A673 (cell line): ENCODE results near the gene WASF2. TPM values are rescaled to one million over a fixed set of nuclear protein-coding genes. Genes with fewer than 3 reads are reported as not detected.

Experiments
- BruUV-seq: library from RNA; stranded (reverse); fragments of 400-500 nt; replicated peaks from 2 replicates; lab custom pipeline; 2021; lab: Mats Ljungman, UMichigan
- CTCF ChIA-PET: fragments of 300-600 bp; sonication (Branson Sonifier 250); formaldehyde crosslinking; loops from one replicate; lab custom pipeline; 2022; ENCODE audit warnings: antibody characterized with exemption; lab: Charles Lee
- POLR2A ChIA-PET: fragments of 300-600 bp; sonication (Branson Sonifier 250); formaldehyde crosslinking; loops from one replicate; lab custom pipeline; 2022; ENCODE audit warnings: antibody characterized with exemption; ENCODE audit not compliant: low non-redundant PET; lab: Charles Lee
- DNase-seq: peaks from one replicate; pipeline ENCODE4 v3.0.0-alpha.2; 2015; ENCODE audit warnings: low spot score
- H3K27ac ChIP-seq: fragments of 200-600 bp; sonication (generic); 2 replicates; pipeline ENCODE4 v1.5.1; 2016; ENCODE audit warnings: mixed run types, low read depth, mild to moderate bottlenecking, mixed read lengths, antibody characterized with exemption, low read length; ENCODE audit not compliant: poor library complexity, severe bottlenecking
- H3K27me3 ChIP-seq: fragments of 200-600 bp; sonication (generic); replicated peaks from 2 replicates; pipeline ENCODE4 v1.6.1; 2017; ENCODE audit warnings: mixed run types, low read depth, mild to moderate bottlenecking, mixed read lengths, antibody characterized with exemption, low read length; ENCODE audit not compliant: insufficient read depth, poor library complexity
- H3K36me3 ChIP-seq: fragments of 200-600 bp; sonication (generic); 2 replicates; pipeline ENCODE4 v1.6.1; 2016; ENCODE audit warnings: mixed run types, mild to moderate bottlenecking, mixed read lengths, antibody characterized with exemption, low read length; ENCODE audit not compliant: insufficient read depth, poor library complexity, severe bottlenecking
- H3K4me1 ChIP-seq: fragments of 200-600 bp; sonication (generic); 2 replicates; pipeline ENCODE4 v1.6.1; 2017; ENCODE audit warnings: mixed run types, mild to moderate bottlenecking, mixed read lengths, antibody characterized with exemption, low read length; ENCODE audit not compliant: insufficient read depth, poor library complexity, severe bottlenecking
- H3K4me3 ChIP-seq: fragments of 200-600 bp; sonication (generic); 2 replicates; pipeline ENCODE4 v1.5.1; 2016; ENCODE audit warnings: low read depth, mixed run types, mild to moderate bottlenecking, mixed read lengths, low read length; ENCODE audit not compliant: poor library complexity, severe bottlenecking
- H3K9me3 ChIP-seq: fragments of 200-600 bp; sonication (generic); 2 replicates; pipeline ENCODE4 v1.6.1; 2016; ENCODE audit warnings: mixed run types, low read depth, mild to moderate bottlenecking, mixed read lengths, antibody characterized with exemption, low read length; ENCODE audit not compliant: poor library complexity, severe bottlenecking
- EZH2 ChIP-seq: fragments of 200-600 bp; sonication (generic); IDR thresholded peaks from 2 replicates; pipeline ENCODE4 v1.6.1; 2017; ENCODE audit warnings: borderline replicate concordance, low read depth, mild to moderate bottlenecking, mixed read lengths, antibody characterized with exemption, low read length; ENCODE audit not compliant: poor library complexity, severe bottlenecking
- intact Hi-C: fragments of 100-400 bp; cut with micrococcal nuclease; formaldehyde crosslinking; loops from one replicate; pipeline ENCODE4 v1.10.0; 2022; ENCODE audit not compliant: unreplicated experiment
- total RNA-seq: library from RNA; stranded (reverse); gene quantifications from 2 replicates; pipeline ENCODE4 v1.2.3, GENCODE V29; 2021
- TF ChIP-seq, protein P1 (sequence below): fragments of 300-800, 200-600 bp; sonication (generic); conservative IDR thresholded peaks from 2 replicates; pipeline ENCODE4 v1.5.1; 2017; ENCODE audit warnings: low read depth, mild to moderate bottlenecking, antibody characterized with exemption, low read length, moderate library complexity, mixed read lengths

The WASF2 gene
- total RNA-seq, 1 experiment from 2014 or later = 133 TPM

GRCh38 chr1:27383661-27384060 lies 106.3 kb downstream of the WASF2 start:
- TF ChIP-seq, protein P1, sequence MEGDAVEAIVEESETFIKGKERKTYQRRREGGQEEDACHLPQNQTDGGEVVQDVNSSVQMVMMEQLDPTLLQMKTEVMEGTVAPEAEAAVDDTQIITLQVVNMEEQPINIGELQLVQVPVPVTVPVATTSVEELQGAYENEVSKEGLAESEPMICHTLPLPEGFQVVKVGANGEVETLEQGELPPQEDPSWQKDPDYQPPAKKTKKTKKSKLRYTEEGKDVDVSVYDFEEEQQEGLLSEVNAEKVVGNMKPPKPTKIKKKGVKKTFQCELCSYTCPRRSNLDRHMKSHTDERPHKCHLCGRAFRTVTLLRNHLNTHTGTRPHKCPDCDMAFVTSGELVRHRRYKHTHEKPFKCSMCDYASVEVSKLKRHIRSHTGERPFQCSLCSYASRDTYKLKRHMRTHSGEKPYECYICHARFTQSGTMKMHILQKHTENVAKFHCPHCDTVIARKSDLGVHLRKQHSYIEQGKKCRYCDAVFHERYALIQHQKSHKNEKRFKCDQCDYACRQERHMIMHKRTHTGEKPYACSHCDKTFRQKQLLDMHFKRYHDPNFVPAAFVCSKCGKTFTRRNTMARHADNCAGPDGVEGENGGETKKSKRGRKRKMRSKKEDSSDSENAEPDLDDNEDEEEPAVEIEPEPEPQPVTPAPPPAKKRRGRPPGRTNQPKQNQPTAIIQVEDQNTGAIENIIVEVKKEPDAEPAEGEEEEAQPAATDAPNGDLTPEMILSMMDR = no peak
- TF ChIP-seq EZH2 = no peak
- Histone ChIP-seq H3K4me3 (no peak overlapping the region), H3K36me3 (no peaks in the 10 kb centered on the region), H3K9me3 (no peaks in the 10 kb centered on the region), H3K27ac (no peak overlapping the region), H3K4me1 (no peaks in the 10 kb centered on the region), H3K27me3 (no peaks in the 10 kb centered on the region)
- ChIA-PET CTCF (interaction anchor here (0.5 to 0.6 kb wide), 2 partner anchors 154 to 338 kb away, joined by 3 to 4 read pairs; no protein-coding TSS in a partner anchor), POLR2A (interaction anchor here (0.7 kb wide), 1 partner anchor 34 kb away, joined by 6 read pairs; no protein-coding TSS in a partner anchor)
- intact Hi-C loops = no loop called here
- DNase-seq = no peak
- BruUV-seq = no TSS peak

DNA sequence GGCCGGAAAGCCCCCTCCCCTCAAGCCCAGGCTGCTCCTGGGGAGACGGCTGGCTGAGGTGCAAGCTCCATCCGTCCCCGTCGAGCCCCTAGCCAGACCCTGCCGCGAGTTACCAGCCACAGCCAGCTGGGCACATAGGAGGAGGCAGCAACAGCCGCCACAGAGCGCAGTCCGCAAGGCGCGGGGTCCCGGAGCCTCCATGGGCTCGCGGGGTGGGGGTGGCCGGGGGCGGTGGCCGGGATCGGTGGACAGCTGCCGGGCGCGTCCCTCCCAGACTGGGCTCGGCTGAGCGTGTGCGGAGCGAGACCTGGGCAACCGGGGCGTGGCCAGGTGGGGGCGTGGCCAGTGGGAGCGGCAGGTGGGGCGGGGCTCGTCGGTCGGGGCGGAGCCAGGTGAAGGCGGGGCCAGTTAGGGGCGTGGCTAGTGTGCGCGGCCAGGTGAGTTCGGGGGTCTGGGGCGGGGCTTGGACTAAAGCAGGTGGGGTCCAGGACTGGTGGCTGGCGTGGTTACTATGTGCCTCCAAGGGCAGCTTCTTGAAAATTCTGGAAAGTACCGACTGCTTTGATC lies 106.8 kb downstream of the WASF2 start, which contains the start of gene CD164L2:
TSS of gene CD164L2 (minus strand) at position 295 of the 567 bp plus-strand sequence. CDS start at position 201, 94 bp downstream.
- CTCF ChIA-PET = no interaction called here
- intact Hi-C loops = no loop called here
- H3K27ac ChIP-seq = no peak within 1 kb of the TSS
- no peaks in the 10 kb centered on the region for H3K4me1 ChIP-seq
- H3K4me3 ChIP-seq = no peak within 1 kb of the TSS
- no peaks in the 10 kb centered on the region for H3K36me3 ChIP-seq
- TF ChIP-seq, protein P1 = no peak
- no peak for TF ChIP-seq EZH2
- H3K27me3 ChIP-seq = no peaks in the 10 kb centered on the region
- DNase-seq = no peak
- BruUV-seq = no TSS peak
- POLR2A ChIA-PET = no interaction called here
- H3K9me3 ChIP-seq = no peaks in the 10 kb centered on the region

GRCh38 chr1:27381969-27382762 lies 107.8 kb downstream of the WASF2 start:
- TF ChIP-seq EZH2 = no peak
- TF ChIP-seq, protein P1 = no peak
- Histone ChIP-seq H3K27ac (no peak overlapping the region), H3K9me3 (no peaks in the 10 kb centered on the region), H3K27me3 (no peaks in the 10 kb centered on the region), H3K4me3 (no peak overlapping the region), H3K36me3 (no peaks in the 10 kb centered on the region), H3K4me1 (no peaks in the 10 kb centered on the region)
- POLR2A ChIA-PET = no interaction called here
- DNase-seq = no peak
- BruUV-seq = no TSS peak
- intact Hi-C loops = no loop called here
- CTCF ChIA-PET = no interaction called here
